Osteoblast (primary cell): Measurements from ENCODE around the gene MCM6. TPM values are rescaled to one million over a fixed set of nuclear protein-coding genes. Genes with fewer than 3 reads are reported as not detected.

ENCODE experiments used
- DNase-seq: peaks from one replicate; pipeline ENCODE4 v3.0.0; 2011; ENCODE audit warnings: low spot score, mixed read lengths; ENCODE audit not compliant: insufficient read length; ENCODE audit errors: missing footprints
- H2AFZ ChIP-seq: 2 replicates; pipeline ENCODE4 v1.6.0; 2011; ENCODE audit warnings: mild to moderate bottlenecking, low read length
- H3K27ac ChIP-seq: 2 replicates; pipeline ENCODE4 v1.5.1; 2011; ENCODE audit warnings: mild to moderate bottlenecking, low read depth, low read length, moderate library complexity
- H3K27me3 ChIP-seq: 2 replicates; pipeline ENCODE4 v1.6.0; 2012; ENCODE audit warnings: mild to moderate bottlenecking, control low read depth, inconsistent platforms, low read length, moderate library complexity; ENCODE audit not compliant: insufficient read depth
- H3K36me3 ChIP-seq: 2 replicates; pipeline ENCODE4 v1.5.1; 2011; ENCODE audit warnings: mild to moderate bottlenecking, low read length, control low read depth, moderate library complexity; ENCODE audit not compliant: insufficient read depth
- H3K4me1 ChIP-seq: 2 replicates; pipeline ENCODE4 v1.5.1; 2011; ENCODE audit warnings: mild to moderate bottlenecking, low read length, control low read depth, moderate library complexity; ENCODE audit not compliant: insufficient read depth
- H3K4me2 ChIP-seq: 2 replicates; pipeline ENCODE4 v1.6.0; 2011; ENCODE audit warnings: mild to moderate bottlenecking, low read length; ENCODE audit not compliant: insufficient read depth
- H3K4me3 ChIP-seq: fragments of 200-600 bp; sonication (generic); 3 replicates; pipeline ENCODE4 v1.5.1; 2012; ENCODE audit warnings: mild to moderate bottlenecking, low read length, inconsistent platforms; ENCODE audit not compliant: insufficient read depth
- H3K79me2 ChIP-seq: 2 replicates; pipeline ENCODE4 v1.6.0; 2012; ENCODE audit warnings: mild to moderate bottlenecking, low read length, control low read depth, inconsistent platforms; ENCODE audit not compliant: insufficient read depth
- H3K9me3 ChIP-seq: 2 replicates; pipeline ENCODE4 v1.5.1; 2011; ENCODE audit warnings: low read depth, low read length, control low read depth
- H4K20me1 ChIP-seq: 2 replicates; pipeline ENCODE4 v1.6.0; 2012; ENCODE audit warnings: mild to moderate bottlenecking, low read length, control low read depth; ENCODE audit not compliant: insufficient read depth
- total RNA-seq: library from RNA; depleted of rRNA; stranded (reverse); fragments of >200 nt; gene quantifications from 2 replicates; pipeline ENCODE4 v1.2.3, GENCODE V29; 2012
- TF ChIP-seq, protein P1 (sequence below): IDR thresholded peaks from 2 replicates; pipeline ENCODE4 v1.5.1; 2011; ENCODE audit warnings: mild to moderate bottlenecking, low read depth, low read length, moderate library complexity; ENCODE audit errors: extremely low read depth

MCM6 gene
- total RNA-seq, 1 donor = 14.5 TPM

DNA sequence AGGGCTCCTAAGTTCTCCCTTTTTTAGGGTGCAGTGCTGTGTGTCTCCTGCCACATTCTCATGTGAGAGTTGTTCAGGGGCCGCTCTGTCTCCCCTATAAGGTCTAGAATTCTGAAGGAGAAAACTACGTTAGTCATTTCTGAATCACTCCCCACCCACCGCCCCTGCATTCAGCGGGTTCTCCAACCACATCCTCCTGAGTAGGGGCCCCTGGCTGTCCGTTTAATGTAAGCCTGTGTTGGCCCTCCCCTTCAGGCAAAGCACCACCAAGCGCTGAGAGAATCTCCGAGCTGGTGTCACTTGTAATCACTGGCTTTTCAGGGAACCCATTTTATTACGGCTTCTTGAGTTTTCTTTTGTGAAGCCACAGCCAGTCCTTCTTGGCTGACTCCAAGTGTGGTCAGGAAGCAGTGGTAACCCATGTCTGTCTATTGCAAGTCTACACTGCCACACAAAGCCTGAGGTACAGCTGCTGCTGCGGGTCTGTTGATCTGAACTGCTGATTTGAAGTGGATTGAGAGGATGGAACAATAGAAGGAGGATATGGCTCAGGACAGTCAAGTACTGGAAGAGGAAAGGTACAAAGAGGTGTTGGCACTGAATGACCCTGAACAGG is 56.1 kb downstream of the MCM6 start:
- peak overlapping the region; percentile 80 for H3K4me2 ChIP-seq
- TF ChIP-seq, protein P1, sequence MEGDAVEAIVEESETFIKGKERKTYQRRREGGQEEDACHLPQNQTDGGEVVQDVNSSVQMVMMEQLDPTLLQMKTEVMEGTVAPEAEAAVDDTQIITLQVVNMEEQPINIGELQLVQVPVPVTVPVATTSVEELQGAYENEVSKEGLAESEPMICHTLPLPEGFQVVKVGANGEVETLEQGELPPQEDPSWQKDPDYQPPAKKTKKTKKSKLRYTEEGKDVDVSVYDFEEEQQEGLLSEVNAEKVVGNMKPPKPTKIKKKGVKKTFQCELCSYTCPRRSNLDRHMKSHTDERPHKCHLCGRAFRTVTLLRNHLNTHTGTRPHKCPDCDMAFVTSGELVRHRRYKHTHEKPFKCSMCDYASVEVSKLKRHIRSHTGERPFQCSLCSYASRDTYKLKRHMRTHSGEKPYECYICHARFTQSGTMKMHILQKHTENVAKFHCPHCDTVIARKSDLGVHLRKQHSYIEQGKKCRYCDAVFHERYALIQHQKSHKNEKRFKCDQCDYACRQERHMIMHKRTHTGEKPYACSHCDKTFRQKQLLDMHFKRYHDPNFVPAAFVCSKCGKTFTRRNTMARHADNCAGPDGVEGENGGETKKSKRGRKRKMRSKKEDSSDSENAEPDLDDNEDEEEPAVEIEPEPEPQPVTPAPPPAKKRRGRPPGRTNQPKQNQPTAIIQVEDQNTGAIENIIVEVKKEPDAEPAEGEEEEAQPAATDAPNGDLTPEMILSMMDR = no peak
- H3K4me3 ChIP-seq = peak overlapping the region; percentile 55
- no peaks in the 10 kb centered on the region for H4K20me1 ChIP-seq
- H3K27ac ChIP-seq = peak overlapping the region; percentile 68
- H3K9me3 ChIP-seq = peaks cover 2% of the 10 kb centered on the region
- peak; percentile 72 for DNase-seq
- H3K27me3 ChIP-seq = no peaks in the 10 kb centered on the region
- H2AFZ ChIP-seq = peak overlapping the region; percentile 91
- no peaks in the 10 kb centered on the region for H3K36me3 ChIP-seq
- H3K79me2 ChIP-seq = no peaks in the 10 kb centered on the region
- H3K4me1 ChIP-seq = peaks cover 27% of the 10 kb centered on the region

DNA sequence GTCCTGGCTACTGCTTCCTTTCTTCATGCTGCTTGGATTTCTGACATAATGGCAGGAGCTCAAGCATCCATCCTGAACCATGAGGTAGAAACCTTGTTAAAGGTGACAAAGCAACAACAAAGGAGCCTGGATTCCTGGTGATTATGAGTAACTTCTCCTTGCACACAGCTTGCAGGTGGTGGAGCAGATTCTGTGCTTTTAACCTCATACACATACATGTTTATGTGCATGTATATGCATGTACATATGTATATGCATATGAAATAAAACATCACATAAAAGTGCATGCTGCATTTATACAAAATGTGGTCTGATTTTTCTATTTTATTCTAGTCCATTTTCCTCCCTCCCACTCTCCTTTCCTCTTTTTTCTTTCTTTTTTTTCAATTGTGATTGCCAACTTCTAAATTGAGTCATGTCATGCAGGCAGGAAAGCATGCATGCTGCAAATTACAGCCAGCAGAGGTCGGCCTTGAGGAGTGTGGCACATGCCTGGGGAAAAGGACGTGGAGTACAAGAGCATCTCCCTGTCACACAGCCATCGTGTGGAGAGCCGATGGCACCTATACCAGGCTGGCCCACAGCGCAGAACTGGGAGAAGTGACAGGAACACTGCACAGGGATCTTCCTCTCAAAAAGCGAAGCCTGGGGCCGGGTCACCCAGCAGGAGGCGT is 57.2 kb downstream of the MCM6 start:
- Histone ChIP-seq H2AFZ (peak overlapping the region; percentile 91), H3K36me3 (no peaks in the 10 kb centered on the region), H3K4me3 (no peak overlapping the region), H3K9me3 (peaks cover 2% of the 10 kb centered on the region), H4K20me1 (no peaks in the 10 kb centered on the region), H3K79me2 (no peaks in the 10 kb centered on the region), H3K4me2 (no peak overlapping the region), H3K4me1 (peaks cover 27% of the 10 kb centered on the region), H3K27ac (peak overlapping the region; percentile 68), H3K27me3 (no peaks in the 10 kb centered on the region)
- TF ChIP-seq, protein P1 = peak; percentile 72
- peak; percentile 82 for DNase-seq

DNA sequence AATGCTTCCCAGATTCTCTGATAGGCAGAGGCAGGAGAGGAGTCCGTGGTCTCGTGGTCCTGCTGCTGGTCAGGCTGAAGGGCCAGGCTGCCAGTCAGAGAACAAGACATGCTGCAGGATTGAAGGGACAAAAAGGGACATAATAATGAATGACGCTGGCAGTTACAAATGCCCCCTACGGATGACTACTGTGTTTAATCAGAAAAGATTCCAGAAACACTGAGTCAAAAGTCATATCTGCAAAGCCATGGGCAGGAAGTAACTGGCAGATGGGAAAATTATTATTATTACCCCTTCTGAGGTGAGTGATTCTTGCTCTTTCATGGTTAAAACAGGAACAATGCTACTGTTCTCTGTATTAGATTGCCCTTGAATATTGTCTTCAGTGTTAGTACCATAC is 58.3 kb downstream of the MCM6 start:
- Histone ChIP-seq H2AFZ (peak overlapping the region; percentile 12), H3K4me3 (no peak overlapping the region), H3K27ac (no peak overlapping the region), H3K36me3 (no peaks in the 10 kb centered on the region), H3K9me3 (peaks cover under 1% of the 10 kb centered on the region), H3K79me2 (no peaks in the 10 kb centered on the region), H3K27me3 (no peaks in the 10 kb centered on the region), H3K4me2 (no peak overlapping the region), H4K20me1 (no peaks in the 10 kb centered on the region), H3K4me1 (peaks cover 27% of the 10 kb centered on the region)
- TF ChIP-seq, protein P1 = no peak
- no peak for DNase-seq

DNA sequence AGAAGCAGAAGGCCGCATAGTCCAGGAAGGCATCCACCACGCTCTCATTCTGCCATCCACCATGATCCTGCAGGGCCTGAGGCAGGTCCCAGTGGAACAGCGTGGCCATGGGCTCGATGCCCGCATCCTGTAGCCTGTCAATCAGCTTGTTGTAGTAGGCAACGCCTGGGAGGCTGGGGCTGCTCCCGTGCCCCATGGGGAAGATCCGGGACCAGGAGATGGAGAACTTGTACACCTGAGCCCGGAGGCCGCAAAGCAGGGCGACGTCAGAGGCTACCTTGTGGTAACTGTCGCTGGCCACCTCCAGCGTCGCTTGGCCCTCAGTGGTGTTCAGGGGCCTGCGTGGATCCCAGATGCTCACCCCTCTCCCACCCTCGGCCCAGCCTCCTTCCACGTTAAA is 58.8 kb downstream of the MCM6 start:
- H3K4me1 ChIP-seq = peaks cover 27% of the 10 kb centered on the region
- no peak overlapping the region for H3K27ac ChIP-seq
- TF ChIP-seq, protein P1 = no peak
- no peak overlapping the region for H2AFZ ChIP-seq
- H3K27me3 ChIP-seq = no peaks in the 10 kb centered on the region
- no peak for DNase-seq
- no peak overlapping the region for H3K4me2 ChIP-seq
- H3K79me2 ChIP-seq = no peaks in the 10 kb centered on the region
- H3K36me3 ChIP-seq = no peaks in the 10 kb centered on the region
- H3K9me3 ChIP-seq = no peaks in the 10 kb centered on the region
- H4K20me1 ChIP-seq = no peaks in the 10 kb centered on the region
- no peak overlapping the region for H3K4me3 ChIP-seq
